GM21367 (cell line): ENCODE data around the gene PANK2.

Experiments
- ATAC-seq: cut with Tn5 transposase; IDR thresholded peaks from one replicate; pipeline ENCODE4 v1.9.1; 2021; ENCODE audit not compliant: unreplicated experiment

PANK2 gene

DNA sequence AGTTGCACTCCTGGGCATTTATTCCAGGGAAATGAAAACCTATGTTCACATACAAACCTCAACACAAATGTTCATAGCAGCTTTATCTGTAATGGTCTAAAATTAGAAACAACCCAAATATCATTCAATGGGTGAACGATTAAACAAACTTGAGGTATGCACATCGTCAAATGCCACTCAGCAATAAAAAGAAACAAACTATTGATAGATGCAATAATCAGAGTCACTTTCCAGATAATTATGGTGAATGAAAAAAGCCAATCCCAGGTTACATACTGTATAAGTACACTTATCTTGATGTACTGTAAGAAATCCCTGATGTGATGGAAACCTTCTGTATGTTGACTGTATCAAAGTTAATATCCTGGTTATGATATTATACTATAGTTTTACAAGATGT lies 87.3 kb downstream of the PANK2 start:
- no peak for ATAC-seq
